ENCODE results near the gene C5orf34. TPM values are rescaled to one million over a fixed set of nuclear protein-coding genes. Genes with fewer than 3 reads are reported as not detected.
"Not testable (repeated sequence)": the region's sequence is repeated elsewhere in the genome, so short reads cannot be mapped to it uniquely, and the experiment has no call there.

Gene C5orf34
- total and polyA plus RNA-seq, 2 of the 4 experiments (the other 2 are of a cell fraction) = 3.3 to 6.1 TPM

GRCh38 chr5:43456556-43456955 lies 58.4 kb downstream of the C5orf34 start:
- H4K8ac ChIP-seq (ENCODE audit: low read depth in 2 of 2, low read length in 2 of 2) = no peak overlapping the region
- 93% methylated on average over 2 of the region's 3 CpGs; no CpG with 5 or more reads in 1 of the 2 experiments for WGBS, 2 experiments (ENCODE audit: extremely low coverage in 2 of 2, insufficient read length in 1 of 2)
- H2AFZ ChIP-seq (replicated peaks; ENCODE audit: low read length, poor library complexity) = no peak overlapping the region
- no peaks in the 10 kb centered on the region for H4K20me1 ChIP-seq (ENCODE audit: insufficient read depth, low read length)
- H3K14ac ChIP-seq (replicated peaks; ENCODE audit: low read depth, low read length) = no peak overlapping the region
- ATAC-seq (ENCODE audit: low read depth) (no peak), DNase-seq (no peak)
- H2BK15ac ChIP-seq (ENCODE audit: low read depth, low read length) = no peak overlapping the region
- peaks cover 3% of the 10 kb centered on the region for H3K36me3 ChIP-seq (ENCODE audit: control insufficient read depth, insufficient read depth, low read length)
- in situ Hi-C loops (cut with MboI; ENCODE audit: low sequenced_read_pairs) = no loop called here
- peaks cover 4 to 11% of the 10 kb centered on the region in 2 experiments; a peak in 2 of 4 replicates for H3K79me1 ChIP-seq (ENCODE audit: low read depth in 1 of 2, low read length in 2 of 2)
- no peaks in the 10 kb centered on the region for H3K27me3 ChIP-seq (ENCODE audit: control insufficient read depth, insufficient read depth, low read length)
- H3K18ac ChIP-seq (ENCODE audit: low read depth, low read length) = no peak overlapping the region
- H2BK120ac ChIP-seq (ENCODE audit: low read depth, low read length) = no peak overlapping the region
- no peak overlapping the region for H3K27ac ChIP-seq (ENCODE audit: insufficient read depth, low read length)
- POLR2A ChIA-PET (ENCODE audit: unreplicated experiment) = no interaction called here
- CTCF ChIA-PET = no interaction called here
- no peak overlapping the region for H3K4me2 ChIP-seq (ENCODE audit: low read depth, low read length)
- no peak overlapping the region for H4K91ac ChIP-seq (ENCODE audit: insufficient read depth, low read depth, low read length)
- no peak overlapping the region for H3K9ac ChIP-seq (ENCODE audit: low read depth, low read length)
- no peak overlapping the region for H3K4ac ChIP-seq (ENCODE audit: low read depth, low read length)
- H3K56ac ChIP-seq (ENCODE audit: extremely low read depth, insufficient read depth, low read length) = no peak overlapping the region
- H2AK5ac ChIP-seq (ENCODE audit: low read depth, low read length) = no peak overlapping the region
- intact Hi-C loops (cut with micrococcal nuclease) = no loop called here
- no peaks in the 10 kb centered on the region for H3K9me1 ChIP-seq (ENCODE audit: insufficient read depth, low read length)
- no peak overlapping the region for H3K4me3 ChIP-seq (ENCODE audit: insufficient read depth, low read depth, low read length)
- H3K4me1 ChIP-seq (ENCODE audit: control insufficient read depth, insufficient read depth, low read length) = no peaks in the 10 kb centered on the region
- dilution Hi-C loops (cut with HindIII; ENCODE audit: low sequenced_read_pairs, unreplicated experiment) = no loop called here
- no peak overlapping the region for H2BK5ac ChIP-seq (ENCODE audit: low read depth, low read length, poor library complexity, severe bottlenecking)
- H3K23ac ChIP-seq (ENCODE audit: low read depth, low read length) = no peak overlapping the region
- TF ChIP-seq ELK1 (IDR thresholded peaks at IDR 0.05; ENCODE audit: borderline replicate concordance, low read depth, low read length) = no peak
- no peak for TF ChIP-seq RAD21 (IDR thresholded peaks at IDR 0.05; ENCODE audit: low read length)
- no peak for TF ChIP-seq FOS (IDR thresholded peaks at IDR 0.05; ENCODE audit: low read depth, low read length)
- no peak for TF ChIP-seq RCOR1 (IDR thresholded peaks at IDR 0.05; ENCODE audit: insufficient replicate concordance, low read length)
- TF ChIP-seq POLR2A (IDR thresholded peaks at IDR 0.05; ENCODE audit: low read depth, low read length) = no peak
- H2BK20ac ChIP-seq (ENCODE audit: low read depth, low read length) = no peak overlapping the region
- no TSS peak for BruUV-seq (replicated peaks)
- no peaks in the 10 kb centered on the region for H3K9me3 ChIP-seq (ENCODE audit: control insufficient read depth, insufficient read depth, low read length)
- H4K5ac ChIP-seq (ENCODE audit: low read depth, low read length) = no peak overlapping the region
- no peak overlapping the region for H2AK9ac ChIP-seq (replicated peaks; ENCODE audit: low read depth, low read length, poor library complexity)

- in situ Hi-C loops (cut with MboI; ENCODE audit: low sequenced_read_pairs); H2BK5ac ChIP-seq (ENCODE audit: low read depth, low read length, poor library complexity, severe bottlenecking): not testable (repeated sequence)
Measured at GRCh38 chr5:43441575-43441974, 73.4 kb downstream of the C5orf34 start.

More at GRCh38 chr5:43441575-43441974, 73.4 kb downstream of the C5orf34 start:
- H4K8ac ChIP-seq (ENCODE audit: low read depth in 2 of 2, low read length in 2 of 2); H3K14ac ChIP-seq (replicated peaks; ENCODE audit: low read depth, low read length); DNase-seq; POLR2A ChIA-PET (ENCODE audit: unreplicated experiment); H3K4me3 ChIP-seq (ENCODE audit: insufficient read depth, low read depth, low read length); H3K23ac ChIP-seq (ENCODE audit: low read depth, low read length); H3K9ac ChIP-seq (ENCODE audit: low read depth, low read length); dilution Hi-C loops (cut with HindIII; ENCODE audit: low sequenced_read_pairs, unreplicated experiment); CTCF ChIA-PET; intact Hi-C loops (cut with micrococcal nuclease); H2BK15ac ChIP-seq (ENCODE audit: low read depth, low read length); H2AFZ ChIP-seq (replicated peaks; ENCODE audit: low read length, poor library complexity); H3K36me3 ChIP-seq (ENCODE audit: control insufficient read depth, insufficient read depth, low read length); ATAC-seq (ENCODE audit: low read depth); H3K9me1 ChIP-seq (ENCODE audit: insufficient read depth, low read length); H3K27me3 ChIP-seq (ENCODE audit: control insufficient read depth, insufficient read depth, low read length); H4K20me1 ChIP-seq (ENCODE audit: insufficient read depth, low read length); H2BK20ac ChIP-seq (ENCODE audit: low read depth, low read length); H3K56ac ChIP-seq (ENCODE audit: extremely low read depth, insufficient read depth, low read length); BruUV-seq (replicated peaks); H3K18ac ChIP-seq (ENCODE audit: low read depth, low read length); H2AK9ac ChIP-seq (replicated peaks; ENCODE audit: low read depth, low read length, poor library complexity); H4K91ac ChIP-seq (ENCODE audit: insufficient read depth, low read depth, low read length); H2AK5ac ChIP-seq (ENCODE audit: low read depth, low read length); H3K4me2 ChIP-seq (ENCODE audit: low read depth, low read length); H3K79me1 ChIP-seq (ENCODE audit: low read depth in 1 of 2, low read length in 2 of 2); H3K4me1 ChIP-seq (ENCODE audit: control insufficient read depth, insufficient read depth, low read length); H3K4ac ChIP-seq (ENCODE audit: low read depth, low read length); H3K27ac ChIP-seq (ENCODE audit: insufficient read depth, low read length); H4K5ac ChIP-seq (ENCODE audit: low read depth, low read length); H3K9me3 ChIP-seq (ENCODE audit: control insufficient read depth, insufficient read depth, low read length); H2BK120ac ChIP-seq (ENCODE audit: low read depth, low read length): not testable (repeated sequence)

Measured in IMR-90 (cell line).